AG09319 (cell line): ENCODE measurements around the gene PPARD.
"Not testable (repeated sequence)": the region's sequence is repeated elsewhere in the genome, so short reads cannot be mapped to it uniquely, and the experiment has no call there.

Source experiments
- DNase-seq: peaks from one replicate; pipeline ENCODE4 v3.0.0-alpha.2; 2010; ENCODE audit warnings: low read depth; ENCODE audit errors: extremely low read depth
- TF ChIP-seq, protein P1 (sequence below): IDR thresholded peaks from 2 replicates; pipeline ENCODE4 v1.5.1; 2011; ENCODE audit warnings: low read depth, mild to moderate bottlenecking, inconsistent platforms, low read length, moderate library complexity

The PPARD gene

DNA sequence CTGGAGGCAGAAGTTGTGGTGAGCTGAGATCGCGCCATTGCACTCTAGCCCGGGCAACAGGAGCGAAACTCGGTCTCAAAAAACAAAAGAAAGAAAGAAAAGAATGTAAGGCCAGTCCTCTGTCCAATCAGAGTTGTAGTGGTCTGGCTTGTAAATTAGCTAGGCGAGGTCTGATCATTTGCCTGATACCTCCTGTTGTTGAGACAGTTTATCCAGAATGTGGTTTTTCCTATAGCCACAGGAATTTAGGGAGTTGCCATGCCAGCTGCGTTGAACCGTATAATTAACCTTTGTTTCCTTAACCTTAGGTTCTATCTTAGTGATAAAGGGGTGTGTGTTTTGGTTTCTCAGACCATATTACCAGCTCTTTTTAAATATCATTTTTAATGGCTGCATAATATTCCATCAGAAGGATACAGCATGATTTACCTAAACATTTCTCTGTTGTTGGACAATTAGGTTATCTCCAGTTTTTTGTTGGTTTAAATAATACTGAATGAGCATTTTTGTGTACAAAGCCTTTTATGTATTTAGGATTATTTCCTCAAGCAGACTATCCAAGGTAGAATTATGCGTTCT is 11.7 kb upstream of the PPARD start:
- TF ChIP-seq, protein P1, sequence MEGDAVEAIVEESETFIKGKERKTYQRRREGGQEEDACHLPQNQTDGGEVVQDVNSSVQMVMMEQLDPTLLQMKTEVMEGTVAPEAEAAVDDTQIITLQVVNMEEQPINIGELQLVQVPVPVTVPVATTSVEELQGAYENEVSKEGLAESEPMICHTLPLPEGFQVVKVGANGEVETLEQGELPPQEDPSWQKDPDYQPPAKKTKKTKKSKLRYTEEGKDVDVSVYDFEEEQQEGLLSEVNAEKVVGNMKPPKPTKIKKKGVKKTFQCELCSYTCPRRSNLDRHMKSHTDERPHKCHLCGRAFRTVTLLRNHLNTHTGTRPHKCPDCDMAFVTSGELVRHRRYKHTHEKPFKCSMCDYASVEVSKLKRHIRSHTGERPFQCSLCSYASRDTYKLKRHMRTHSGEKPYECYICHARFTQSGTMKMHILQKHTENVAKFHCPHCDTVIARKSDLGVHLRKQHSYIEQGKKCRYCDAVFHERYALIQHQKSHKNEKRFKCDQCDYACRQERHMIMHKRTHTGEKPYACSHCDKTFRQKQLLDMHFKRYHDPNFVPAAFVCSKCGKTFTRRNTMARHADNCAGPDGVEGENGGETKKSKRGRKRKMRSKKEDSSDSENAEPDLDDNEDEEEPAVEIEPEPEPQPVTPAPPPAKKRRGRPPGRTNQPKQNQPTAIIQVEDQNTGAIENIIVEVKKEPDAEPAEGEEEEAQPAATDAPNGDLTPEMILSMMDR: no peak
- DNase-seq: no peak

DNA sequence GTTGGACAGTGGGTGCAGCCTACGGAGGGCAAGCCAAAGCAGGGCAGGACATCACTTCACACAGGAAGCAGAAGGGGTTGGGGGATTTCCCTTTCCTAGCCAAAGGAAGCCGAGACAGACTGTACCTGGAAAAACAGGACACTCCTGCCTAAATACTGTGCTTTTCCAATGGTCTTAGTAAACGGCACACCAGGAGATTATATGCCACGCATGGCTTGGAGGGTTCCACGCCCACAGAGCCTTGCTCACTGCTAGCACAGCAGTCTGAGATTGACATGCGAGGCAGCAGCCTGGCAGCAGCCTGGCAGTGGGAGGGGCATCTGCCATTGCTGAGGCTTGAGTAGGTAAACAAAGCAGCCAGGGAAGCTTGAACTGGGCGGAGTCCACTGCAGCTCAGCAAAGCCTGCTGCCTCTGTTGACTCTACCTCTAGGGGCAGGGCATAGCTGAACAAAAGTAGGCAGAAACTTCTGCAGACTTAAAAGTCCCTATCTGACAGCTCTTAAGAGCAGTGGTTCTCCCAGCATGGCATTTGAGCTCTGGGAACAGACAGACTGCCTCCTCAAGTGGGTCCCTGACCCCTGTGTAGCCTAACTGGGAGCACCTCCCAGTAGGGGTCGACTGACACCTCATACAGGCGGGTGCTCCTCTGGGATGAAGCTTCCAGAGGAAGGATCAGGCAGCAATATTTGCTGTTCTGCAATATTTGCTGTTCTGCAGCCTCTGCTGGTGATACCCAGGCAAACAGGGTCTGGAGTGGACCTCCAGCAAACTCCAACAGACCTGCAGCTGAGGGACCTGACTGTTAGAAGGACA is 10.1 kb upstream of the PPARD start:
- DNase-seq: not testable (repeated sequence)

DNA sequence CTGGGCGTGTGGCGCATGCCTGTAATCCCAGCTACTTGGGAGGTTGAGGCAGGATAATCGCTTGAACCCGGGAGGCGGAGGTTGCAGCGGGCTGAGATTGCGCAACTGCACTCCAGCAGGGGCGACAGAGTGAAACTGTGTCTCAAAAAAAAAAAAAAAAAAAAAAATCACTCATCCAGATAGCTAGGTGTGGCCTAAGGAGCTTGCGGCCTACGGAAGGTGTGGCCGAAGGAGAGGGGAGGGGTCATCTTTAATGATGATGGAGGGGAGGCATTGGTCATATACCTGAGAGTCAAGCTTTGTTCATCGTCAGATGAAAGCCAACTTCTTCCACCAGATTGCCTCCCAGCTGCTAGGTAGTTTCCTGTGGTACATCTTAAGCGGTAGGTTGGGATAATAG is 801 bp upstream of the PPARD start:
- TF ChIP-seq, protein P1: no peak
- DNase-seq: no peak

DNA sequence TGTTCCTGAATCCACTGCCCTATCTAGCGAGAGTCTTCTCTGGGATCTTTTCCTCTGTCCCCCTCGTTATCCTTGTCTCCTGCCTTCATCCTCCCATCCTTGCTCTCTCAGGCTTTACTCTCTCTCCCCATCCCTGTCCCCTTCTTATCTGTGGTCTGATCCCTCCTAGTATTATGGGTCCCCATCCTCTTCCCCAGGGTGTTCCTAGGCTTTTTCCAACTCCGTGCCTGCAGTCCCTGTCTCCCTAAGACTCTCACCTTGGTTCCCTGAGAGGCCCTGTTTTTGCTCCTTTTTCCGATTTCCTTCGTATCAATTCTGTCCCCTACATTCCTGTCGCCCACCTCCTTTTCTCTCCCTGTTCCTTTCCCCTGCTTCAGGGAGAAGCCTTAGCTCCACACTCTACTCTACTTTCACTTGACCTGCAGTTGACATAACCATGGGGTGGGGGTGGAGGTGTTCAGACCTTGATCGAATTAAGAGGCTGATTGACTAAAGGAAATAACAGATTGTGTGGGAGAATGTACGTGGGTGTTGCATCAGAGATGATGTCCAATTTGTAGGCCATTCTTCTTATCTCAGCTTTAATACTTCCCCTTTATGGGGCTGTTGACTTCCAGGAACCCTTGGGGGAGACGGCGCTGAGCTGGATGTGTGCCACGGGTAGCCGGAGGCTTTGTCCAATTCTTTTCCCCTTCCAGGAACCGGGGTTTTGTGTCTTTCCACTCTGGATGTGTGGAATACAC is 905 bp downstream of the PPARD start:
- TF ChIP-seq, protein P1: no peak
- DNase-seq: no peak

DNA sequence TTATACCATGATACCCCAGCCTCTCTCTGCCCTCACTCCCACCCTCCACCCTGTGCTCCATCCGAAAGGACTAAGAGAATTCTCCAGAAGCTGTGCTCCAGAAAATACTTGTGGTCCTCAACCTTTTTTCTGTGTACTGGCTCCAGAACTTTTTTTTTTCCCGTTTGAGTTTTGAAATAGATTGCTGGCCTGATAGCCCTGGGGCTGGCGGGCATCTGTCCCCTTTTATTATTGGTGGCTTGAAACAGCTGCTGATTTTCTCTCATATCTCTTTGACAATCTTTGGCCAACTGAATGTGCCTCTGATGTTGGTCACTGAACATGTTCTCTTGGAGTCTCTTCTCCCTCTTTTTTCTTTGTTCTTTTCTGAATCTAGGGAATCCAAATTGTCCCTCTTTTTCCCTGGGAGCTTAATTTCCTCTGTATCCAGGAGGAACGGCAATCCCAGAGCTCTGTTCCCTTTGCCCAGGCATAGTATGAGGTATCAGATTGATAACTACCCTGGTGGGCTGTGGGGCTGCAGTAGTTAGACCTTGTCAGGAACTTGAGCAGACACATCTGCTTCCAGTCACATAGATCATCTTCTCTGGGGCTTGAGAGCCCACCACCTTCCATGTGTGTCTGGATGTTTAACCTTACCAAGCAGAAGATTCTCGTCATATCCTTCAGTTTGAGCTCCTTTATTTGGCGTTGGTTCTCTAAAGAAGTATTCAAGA is 1.6 kb downstream of the PPARD start:
- TF ChIP-seq, protein P1: no peak
- DNase-seq: no peak

DNA sequence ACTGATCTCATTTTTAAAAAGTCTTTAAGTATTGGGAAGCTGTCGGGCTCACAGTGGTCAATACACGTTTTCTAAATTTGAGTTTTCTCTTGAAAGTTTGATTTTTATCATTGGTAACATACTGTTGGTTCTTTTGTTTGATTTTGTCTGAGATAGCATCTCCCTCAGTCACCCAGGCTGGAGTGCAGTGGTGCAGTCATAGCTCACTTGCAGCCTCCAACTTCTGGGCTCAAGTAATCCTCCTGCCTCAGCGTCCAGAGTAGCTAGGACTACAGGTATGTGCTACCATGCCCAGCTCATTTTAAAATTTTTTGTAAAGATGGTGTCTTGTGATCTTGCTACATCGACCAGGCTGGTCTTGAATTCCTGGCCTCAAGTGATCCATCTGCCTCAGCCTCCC is 9.1 kb downstream of the PPARD start:
- TF ChIP-seq, protein P1: no peak
- DNase-seq: no peak

DNA sequence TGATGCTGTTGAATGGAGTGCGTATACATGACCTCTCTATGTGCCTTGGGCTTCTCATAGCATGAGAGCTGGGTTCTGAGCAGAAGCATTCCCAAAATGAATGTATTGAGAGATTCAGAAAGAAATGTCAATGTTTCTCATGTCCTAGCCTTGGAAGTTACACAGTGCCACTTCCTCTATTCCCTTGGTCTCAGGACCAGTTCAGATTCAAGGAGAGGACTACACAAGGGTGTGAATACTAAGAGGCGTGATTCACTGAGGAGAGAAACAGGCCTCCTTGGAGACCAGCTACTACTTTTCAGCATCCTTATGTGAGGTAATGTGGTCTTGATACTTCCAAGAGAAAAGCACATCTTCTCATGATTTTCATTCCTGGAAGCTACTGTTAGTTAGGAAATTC is 10.4 kb downstream of the PPARD start:
- TF ChIP-seq, protein P1: no peak
- DNase-seq: no peak
